Measurements from ENCODE around the gene IL4I1.

Gene IL4I1

DNA sequence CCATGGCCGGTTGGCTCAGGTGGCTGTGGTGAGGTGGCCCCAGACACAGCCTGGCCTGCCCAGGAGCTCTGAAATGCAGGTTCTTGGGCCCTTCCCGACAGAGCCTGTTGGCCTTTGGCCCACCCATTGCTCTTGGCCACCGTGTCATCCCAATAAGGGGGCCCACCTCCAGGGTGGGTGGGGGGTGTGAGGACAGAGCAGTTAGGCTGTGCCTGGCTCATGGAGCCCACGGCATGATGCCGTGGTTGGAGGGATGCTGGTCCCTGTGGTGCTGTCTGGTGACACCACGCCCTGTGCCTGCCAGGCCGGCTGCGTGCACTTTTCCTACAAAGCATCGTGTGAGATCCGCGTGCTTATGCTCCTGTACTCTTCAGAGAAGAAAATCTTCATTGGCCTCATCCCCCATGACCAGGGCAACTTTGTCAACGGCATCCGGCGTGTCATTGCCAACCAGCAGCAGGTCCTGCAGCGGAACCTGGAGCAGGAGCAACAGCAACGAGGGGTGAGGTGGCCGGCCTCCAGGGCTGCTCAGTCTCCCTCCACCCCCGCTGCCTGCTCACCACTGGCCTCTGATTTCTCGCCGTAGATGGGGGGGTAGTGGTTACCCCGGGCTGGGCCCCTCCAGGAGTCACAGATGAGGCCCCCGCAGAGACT, 36.9 kb downstream of the IL4I1 start:
- Mint-ChIP-seq H3K36me3 (peaks cover 61% of the 10 kb centered on the region), H3K27me3 (no peaks in the 10 kb centered on the region)
- ATAC-seq = no peak

DNA sequence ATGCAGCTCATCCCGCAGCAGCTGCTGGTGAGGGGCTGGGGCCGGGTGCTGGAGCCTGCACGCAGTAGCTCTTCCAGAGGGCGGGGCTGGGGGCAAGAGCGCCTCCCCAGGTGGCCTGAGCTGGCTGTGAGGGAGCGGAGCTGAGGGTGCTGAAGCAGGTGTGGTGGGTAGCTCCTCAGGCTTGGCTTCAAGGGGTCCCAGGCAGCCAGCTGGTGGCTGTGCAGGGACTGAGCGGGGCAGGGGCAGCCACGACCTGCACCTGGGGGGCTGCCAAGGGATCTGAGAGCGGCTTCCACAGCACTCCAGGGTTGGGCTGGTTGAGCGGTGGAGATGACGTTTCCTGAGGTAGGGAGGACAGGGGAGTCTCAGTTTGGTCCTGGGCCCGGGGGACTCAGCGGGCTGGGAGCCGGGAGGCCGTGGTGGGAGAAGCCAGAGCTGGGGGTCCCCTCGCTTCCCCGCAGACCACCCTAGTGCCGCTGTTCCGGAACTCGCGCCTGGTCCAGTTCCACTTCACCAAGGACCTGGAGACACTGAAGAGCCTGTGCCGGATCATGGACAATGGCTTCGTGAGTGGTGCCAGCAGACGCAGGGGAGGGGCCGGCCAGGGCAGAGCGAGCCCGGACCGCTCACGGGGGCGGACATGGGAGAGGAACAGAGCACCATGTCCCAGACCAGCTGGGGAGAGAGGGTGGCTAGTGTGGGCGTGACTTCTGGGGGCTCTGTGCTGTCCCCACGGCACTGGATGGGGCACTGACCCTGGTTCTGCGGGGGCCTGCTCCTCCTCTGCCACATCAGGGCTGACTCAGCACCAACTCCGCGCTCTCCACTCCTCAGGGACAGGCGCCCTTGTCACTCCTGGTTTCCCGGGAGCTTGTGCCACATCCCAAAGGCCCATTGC, 38.4 kb downstream of the IL4I1 start:
- H3K4me3 Mint-ChIP-seq = no peak overlapping the region
- peaks cover 28% of the 10 kb centered on the region for H3K4me1 Mint-ChIP-seq
- H3K36me3 Mint-ChIP-seq = peaks cover 47% of the 10 kb centered on the region
- H3K9me3 Mint-ChIP-seq = no peaks in the 10 kb centered on the region
- H3K27ac Mint-ChIP-seq = no peak overlapping the region
- no peak for ATAC-seq
- no peaks in the 10 kb centered on the region for H3K27me3 Mint-ChIP-seq

More for the DNA sequence above, 36.9 kb downstream of the IL4I1 start:
- H3K4me3 Mint-ChIP-seq = no peak overlapping the region
- no peak overlapping the region for H3K27ac Mint-ChIP-seq
- no peaks in the 10 kb centered on the region for H3K9me3 Mint-ChIP-seq
- H3K4me1 Mint-ChIP-seq = peaks cover 32% of the 10 kb centered on the region

DNA sequence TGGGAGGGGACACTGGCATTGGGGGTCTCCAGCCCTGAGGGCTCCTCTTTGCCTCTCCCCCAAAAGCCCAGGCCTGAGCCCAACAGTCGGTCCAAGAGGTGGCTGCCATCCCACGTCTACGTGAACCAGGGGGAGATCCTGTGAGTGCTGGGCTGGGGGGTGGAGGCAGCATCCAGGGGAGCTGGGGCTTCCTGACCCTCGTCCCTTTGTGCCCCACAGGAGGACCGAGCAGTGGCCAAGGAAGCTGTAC, 38.9 kb downstream of the IL4I1 start:
- no peaks in the 10 kb centered on the region for H3K27me3 Mint-ChIP-seq
- H3K4me3 Mint-ChIP-seq = no peak overlapping the region
- H3K27ac Mint-ChIP-seq = no peak overlapping the region

DNA sequence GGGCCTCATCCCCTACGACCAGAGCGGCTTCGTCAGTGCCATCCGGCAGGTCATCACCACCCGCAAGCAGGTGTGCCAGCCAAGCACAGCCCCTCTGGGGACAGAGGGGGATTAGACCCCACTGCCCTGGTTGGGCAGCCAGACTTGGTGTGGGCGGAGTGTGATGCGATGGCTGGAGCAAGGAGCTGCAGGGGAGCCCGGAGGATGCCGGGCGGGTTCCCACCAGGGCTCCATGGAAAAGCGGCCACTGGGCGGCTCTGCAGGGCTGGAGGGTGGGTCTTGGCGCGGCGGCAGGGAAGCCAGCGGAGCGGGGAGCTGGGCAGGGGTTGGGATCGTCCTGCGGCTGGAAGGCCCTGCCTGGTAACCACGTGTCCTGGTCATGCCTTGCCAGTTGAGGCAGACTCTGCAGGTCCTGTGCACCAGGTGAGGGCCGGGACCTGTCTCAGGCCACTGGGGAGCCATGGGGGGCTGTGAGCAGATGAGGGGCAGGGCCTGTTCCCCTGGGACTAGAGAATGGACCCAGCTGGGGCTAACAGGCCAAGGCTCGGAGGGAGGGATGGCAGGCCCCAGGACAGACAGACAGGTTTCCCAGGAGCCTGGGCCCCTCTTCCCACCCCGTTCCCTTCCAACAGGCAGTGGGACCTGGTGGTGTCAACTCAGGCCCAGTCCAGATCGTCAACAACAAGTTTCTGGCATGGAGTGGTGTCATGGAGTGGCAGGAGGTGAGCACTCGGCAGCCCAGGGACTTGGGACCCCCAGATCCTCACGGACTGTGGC, 39.4 kb downstream of the IL4I1 start:
- Mint-ChIP-seq H3K27me3 (no peaks in the 10 kb centered on the region), H3K4me3 (no peak overlapping the region), H3K27ac (no peak overlapping the region), H3K9me3 (no peaks in the 10 kb centered on the region), H3K4me1 (peaks cover 35% of the 10 kb centered on the region), H3K36me3 (peaks cover 39% of the 10 kb centered on the region)
- ATAC-seq = no peak

More for the DNA sequence above, 38.9 kb downstream of the IL4I1 start:
- no peak for ATAC-seq
- Mint-ChIP-seq H3K36me3 (peaks cover 42% of the 10 kb centered on the region), H3K9me3 (no peaks in the 10 kb centered on the region), H3K4me1 (peaks cover 30% of the 10 kb centered on the region)

DNA sequence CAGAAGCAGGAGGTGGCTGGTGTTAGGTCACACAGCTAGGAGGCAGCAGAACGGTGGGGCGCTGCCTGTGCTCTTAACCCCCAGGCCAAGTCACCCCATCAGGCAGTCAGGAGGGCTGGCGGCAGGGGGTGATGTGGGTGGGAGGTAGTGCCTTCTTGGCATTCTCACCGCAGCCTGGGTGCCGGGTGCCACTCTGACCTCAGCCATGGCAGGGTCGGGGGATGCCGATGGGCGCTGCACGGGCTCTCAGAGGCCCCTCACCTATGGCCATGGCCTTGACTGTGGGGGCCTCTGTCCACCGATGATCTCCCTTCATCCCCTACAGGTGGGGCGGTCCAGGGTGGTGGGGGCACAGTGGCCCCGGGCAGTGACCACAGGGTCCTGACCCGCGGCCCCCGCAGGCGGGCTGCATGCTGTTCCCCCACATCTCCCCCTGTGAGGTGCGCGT, 40.1 kb downstream of the IL4I1 start:
- H3K4me3 Mint-ChIP-seq = no peak overlapping the region
- no peak overlapping the region for H3K27ac Mint-ChIP-seq
- H3K4me1 Mint-ChIP-seq = peaks cover 40% of the 10 kb centered on the region
- H3K36me3 Mint-ChIP-seq = peaks cover 35% of the 10 kb centered on the region
- no peaks in the 10 kb centered on the region for H3K9me3 Mint-ChIP-seq
- ATAC-seq = no peak
- H3K27me3 Mint-ChIP-seq = no peaks in the 10 kb centered on the region

DNA sequence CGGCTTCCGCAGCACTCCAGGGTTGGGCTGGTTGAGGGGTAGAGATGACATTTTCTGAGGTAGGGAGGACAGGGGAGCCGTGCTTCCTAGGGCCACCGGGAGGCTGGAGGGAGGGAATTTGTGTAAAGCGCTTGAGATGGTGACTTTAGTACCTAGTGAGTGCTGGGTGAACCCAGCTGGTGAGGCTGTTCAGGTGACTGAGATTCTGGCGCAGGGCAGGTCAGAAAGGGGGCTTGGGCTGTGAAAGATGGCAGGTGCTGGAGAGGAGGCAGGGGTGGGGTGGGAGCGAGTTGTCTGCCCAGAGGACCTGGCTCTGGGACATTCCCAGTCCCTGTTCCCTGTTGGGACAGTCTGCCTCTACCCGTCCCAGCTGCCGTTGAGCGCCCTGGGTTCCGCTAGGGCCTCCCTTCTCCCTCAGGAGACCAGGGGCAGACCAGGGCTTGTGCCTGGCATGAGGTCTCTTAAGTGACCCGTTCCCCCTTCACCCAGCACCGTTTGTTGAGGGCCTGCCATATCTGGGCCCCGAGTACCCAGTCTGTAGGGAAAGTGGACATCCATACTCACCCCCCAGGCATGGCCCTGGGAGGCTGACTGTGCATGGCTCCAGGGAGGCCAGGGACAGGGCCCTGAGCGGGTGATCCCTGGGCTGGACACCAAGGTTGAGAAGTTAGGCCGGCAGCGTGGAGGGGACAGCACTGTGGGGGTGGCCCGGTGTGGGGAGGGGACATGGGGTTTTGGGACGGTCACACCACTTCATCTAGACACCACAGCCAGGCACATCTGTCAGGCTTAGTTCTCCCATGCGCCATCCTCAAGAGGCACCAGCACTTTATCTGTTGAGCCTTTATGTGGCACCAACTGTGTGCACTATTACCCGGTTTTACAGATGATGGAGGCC, 40.8 kb downstream of the IL4I1 start:
- Mint-ChIP-seq H3K9me3 (no peaks in the 10 kb centered on the region), H3K4me3 (no peak overlapping the region), H3K27ac (no peak overlapping the region), H3K4me1 (peaks cover 40% of the 10 kb centered on the region), H3K27me3 (no peaks in the 10 kb centered on the region), H3K36me3 (peaks cover 28% of the 10 kb centered on the region)
- ATAC-seq = no peak

DNA sequence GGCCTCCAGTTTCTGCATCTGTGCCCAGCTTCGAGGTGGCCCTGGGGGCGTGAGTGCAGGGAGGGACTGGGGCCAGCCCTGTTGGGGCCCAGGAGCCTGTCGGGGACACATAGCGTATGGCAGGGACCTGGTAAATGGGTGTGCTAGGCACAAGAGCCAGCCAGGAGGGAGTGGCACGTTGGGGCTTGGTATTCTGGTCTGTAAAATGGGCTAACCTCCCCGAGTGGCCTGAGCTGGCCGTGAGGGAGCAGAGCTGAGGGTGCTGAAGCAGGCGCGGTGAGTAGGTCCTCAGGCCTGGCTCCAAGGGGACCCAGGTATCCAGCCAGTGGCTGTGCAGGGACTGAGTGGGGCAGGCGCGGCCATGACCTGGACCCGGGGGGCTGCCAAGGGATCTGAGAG, 41.4 kb downstream of the IL4I1 start:
- no peak for ATAC-seq
- Mint-ChIP-seq H3K4me3 (no peak overlapping the region), H3K27me3 (no peaks in the 10 kb centered on the region), H3K4me1 (peaks cover 42% of the 10 kb centered on the region), H3K9me3 (no peaks in the 10 kb centered on the region), H3K27ac (no peak overlapping the region), H3K36me3 (peaks cover 23% of the 10 kb centered on the region)

DNA sequence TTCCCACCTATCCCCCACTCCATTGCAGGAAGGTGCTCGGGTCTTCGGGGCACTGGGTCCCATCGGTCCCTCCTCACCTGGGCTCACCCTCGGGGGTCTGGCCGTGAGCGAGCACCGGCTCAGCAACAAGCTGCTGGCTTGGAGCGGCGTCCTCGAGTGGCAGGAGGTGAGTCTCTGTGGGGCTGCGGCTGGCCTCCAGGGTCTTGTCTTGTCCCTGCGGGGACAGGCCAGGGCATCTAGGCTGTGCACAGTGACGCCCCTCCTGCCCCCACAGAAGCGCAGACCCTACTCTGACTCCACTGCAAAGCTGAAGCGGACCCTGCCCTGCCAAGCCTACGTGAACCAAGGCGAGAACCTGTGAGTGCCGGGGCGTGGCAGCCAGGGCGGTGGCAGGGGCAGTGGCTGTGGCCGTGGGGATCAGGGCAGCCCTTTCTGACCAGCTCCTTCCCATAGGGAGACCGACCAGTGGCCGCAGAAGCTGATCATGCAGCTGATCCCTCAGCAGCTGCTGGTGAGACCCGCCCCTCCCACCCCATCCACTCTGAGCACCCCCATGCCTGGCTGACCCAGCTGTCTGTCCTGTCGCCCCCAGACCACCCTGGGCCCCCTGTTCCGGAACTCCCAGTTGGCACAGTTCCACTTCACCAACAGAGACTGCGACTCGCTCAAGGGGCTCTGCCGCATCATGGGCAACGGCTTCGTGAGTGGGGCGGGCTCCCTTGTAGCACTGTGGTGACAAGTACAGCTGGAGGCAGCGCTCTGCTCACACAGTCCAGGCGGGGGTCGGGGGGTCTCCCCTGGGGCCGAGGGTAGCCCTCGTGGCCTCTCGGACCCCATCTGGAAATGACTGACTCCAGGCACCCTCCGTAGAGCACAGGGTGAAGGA, 42.1 kb downstream of the IL4I1 start:
- no peaks in the 10 kb centered on the region for H3K27me3 Mint-ChIP-seq
- peaks cover 47% of the 10 kb centered on the region for H3K4me1 Mint-ChIP-seq
- ATAC-seq = no peak
- peaks cover 23% of the 10 kb centered on the region for H3K36me3 Mint-ChIP-seq
- no peaks in the 10 kb centered on the region for H3K9me3 Mint-ChIP-seq
- no peak overlapping the region for H3K4me3 Mint-ChIP-seq
- H3K27ac Mint-ChIP-seq = peak overlapping the region; percentile 51

DNA sequence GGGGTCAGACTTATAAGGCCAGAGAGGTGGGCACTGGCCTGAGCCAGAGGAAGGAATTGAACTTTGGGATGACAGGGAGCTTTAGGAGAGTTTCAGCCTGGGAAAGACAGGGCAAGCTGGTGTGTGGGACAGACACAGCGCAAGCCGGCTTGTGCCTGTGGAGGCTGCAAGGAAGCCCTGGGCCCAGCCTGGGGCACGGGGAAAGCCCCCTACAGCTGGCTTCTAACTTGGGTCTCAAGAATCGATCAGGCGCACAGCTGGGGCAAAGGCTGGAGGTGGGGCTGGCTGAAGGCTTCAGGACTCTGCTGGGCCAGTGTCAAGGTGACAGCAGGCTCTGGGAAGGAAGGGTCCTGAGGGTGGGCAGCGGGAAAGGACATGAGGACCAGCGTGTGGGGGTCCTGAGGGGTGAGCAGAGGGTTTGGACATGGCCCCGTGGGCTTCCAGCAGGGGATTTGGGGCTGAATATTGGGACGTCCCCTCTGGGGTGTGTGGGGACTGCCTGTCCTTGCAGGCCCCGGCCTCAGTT, 42.8 kb downstream of the IL4I1 start:
- H3K4me1 Mint-ChIP-seq = peaks cover 53% of the 10 kb centered on the region
- no peak for ATAC-seq
- no peaks in the 10 kb centered on the region for H3K27me3 Mint-ChIP-seq
- peaks cover 4% of the 10 kb centered on the region for H3K9me3 Mint-ChIP-seq
- H3K4me3 Mint-ChIP-seq = no peak overlapping the region
- peak overlapping the region; percentile 51 for H3K27ac Mint-ChIP-seq
- peaks cover 24% of the 10 kb centered on the region for H3K36me3 Mint-ChIP-seq

DNA sequence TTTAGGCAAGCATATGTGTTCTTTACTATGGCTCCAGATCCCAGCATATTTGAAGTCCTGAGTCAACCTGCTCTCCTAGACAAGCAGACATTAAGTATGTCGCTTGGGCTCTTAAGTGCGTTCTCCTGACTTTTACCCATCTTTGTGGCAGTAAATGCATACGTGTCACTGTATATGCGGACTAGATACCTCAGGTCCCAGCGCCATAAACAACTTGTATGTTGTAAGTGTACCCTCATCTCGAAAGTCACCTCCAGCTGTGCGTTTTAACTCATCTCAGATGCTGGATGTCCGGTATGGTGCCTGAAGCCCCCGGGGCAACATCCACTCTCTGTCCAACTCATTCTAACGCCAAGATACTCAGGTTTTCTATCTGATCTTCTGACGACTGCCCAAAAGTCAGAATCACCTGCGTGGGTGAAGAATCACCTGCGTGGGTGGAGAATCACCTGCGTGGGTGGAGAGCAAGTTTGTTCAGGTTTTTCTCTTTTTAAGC, 44.0 kb downstream of the IL4I1 start:
- H3K27me3 Mint-ChIP-seq = no peaks in the 10 kb centered on the region
- peak overlapping the region; percentile 85 for H3K4me3 Mint-ChIP-seq
- peak overlapping the region; percentile 74 for H3K27ac Mint-ChIP-seq
- H3K9me3 Mint-ChIP-seq = peaks cover 4% of the 10 kb centered on the region
- peaks cover 15% of the 10 kb centered on the region for H3K36me3 Mint-ChIP-seq
- no peak for ATAC-seq
- peaks cover 64% of the 10 kb centered on the region for H3K4me1 Mint-ChIP-seq

DNA sequence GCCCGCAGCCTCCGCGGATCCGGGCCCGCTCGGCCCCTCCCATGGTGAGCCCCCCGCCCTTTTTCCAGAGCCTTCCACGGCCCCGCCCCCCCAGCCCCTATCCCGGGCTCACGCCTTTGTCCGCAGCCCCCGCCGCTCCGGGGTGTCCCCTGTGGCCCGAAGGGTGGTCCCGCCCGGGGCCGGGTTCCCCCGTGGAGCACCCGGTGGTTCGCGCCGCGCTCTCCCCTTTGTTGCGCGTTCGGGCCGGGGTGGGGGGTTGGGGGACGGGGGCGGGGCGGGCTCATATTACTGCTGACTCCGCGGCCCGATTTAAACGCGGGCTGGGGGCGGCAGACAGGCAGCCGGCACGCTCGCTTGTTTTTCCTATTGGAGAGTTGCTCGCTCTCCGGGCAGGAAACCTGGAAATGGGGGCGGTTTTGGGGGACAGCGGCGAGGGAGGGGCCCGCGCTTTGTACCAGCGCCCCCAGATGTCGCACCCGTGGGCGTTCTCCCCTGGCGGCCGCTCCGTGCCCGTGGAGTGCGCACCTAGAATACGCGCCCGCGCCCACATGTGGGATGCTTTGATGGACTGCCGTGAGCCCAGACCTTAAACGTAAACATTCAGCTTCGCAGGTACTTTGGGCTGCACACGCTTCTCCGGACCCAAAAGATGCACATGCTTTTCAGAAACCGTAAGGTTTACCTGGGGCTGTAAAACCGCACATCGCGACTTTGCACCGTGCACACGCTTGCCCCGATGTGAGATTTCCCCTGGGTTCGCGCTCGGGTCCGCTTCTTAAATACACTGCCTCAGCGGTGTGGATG, 45.0 kb downstream of the IL4I1 start:
- ATAC-seq = peak; percentile 7
- no peaks in the 10 kb centered on the region for H3K27me3 Mint-ChIP-seq
- peaks cover 64% of the 10 kb centered on the region for H3K4me1 Mint-ChIP-seq
- H3K36me3 Mint-ChIP-seq = peaks cover 15% of the 10 kb centered on the region
- H3K27ac Mint-ChIP-seq = peak overlapping the region; percentile 95
- peaks cover 4% of the 10 kb centered on the region for H3K9me3 Mint-ChIP-seq
- peak overlapping the region; percentile 85 for H3K4me3 Mint-ChIP-seq

DNA sequence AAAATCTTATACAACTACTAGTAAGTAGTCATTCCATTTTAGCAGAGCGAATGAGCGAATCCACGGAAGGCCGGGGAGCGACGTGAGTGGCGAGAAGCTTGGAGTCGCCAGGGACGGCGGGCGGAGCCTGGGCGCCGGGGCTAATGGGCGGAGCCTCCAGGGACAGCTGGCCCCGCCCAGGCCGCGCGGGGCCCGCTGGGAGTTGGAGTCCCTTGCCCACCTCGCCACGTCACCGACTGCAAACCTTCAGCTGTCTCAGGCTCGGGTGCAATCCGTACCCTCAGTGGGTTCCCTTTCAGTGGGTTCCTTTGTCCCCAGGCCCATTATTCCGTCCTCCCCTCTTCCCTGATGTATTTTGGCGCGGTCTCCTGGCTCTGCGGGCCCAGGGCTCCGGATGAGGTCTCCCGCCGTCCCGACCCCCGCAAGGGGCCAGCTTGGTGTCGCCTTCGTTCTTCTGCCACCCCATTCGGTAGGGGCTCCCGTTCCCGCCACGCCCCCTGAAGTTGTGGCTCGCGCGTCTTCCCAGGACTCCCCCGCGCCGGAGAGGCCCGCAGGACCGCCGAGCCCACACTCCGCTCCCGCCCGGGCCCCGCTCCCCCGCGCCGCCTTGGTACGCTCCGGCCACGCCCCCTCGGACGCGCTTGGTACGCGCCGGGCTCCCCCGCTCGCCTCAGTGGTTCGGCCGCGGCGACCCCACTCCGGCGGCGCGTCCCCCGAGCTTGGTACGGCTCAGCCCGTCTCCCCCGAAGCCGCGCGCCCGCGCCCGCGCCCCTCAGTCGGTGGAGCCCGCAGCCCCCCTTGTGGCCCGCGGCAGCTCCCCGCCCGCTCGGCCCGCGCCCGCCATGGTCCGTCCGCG, 46.0 kb downstream of the IL4I1 start, which contains the start of gene PTOV1:
Gene PTOV1 (plus strand): TSS at position 673 of the 856 bp plus-strand sequence.
- no peaks in the 10 kb centered on the region for H3K27me3 Mint-ChIP-seq
- peaks cover 4% of the 10 kb centered on the region for H3K9me3 Mint-ChIP-seq
- H3K27ac Mint-ChIP-seq = peak within 1 kb of the TSS; percentile 95
- peaks cover 14% of the 10 kb centered on the region for H3K36me3 Mint-ChIP-seq
- ATAC-seq = peak; percentile 94
- H3K4me1 Mint-ChIP-seq = peaks cover 57% of the 10 kb centered on the region
- peak within 1 kb of the TSS; percentile 96 for H3K4me3 Mint-ChIP-seq

All from stimulated activated memory B cell treated with anti-CD40 and anti-IgM and Interleukin-4, amounts not matched to agents 10 μg/mL and 1 μg/mL and 100 μg/mL, for 72 hours (primary cell).